Hepatocyte (in vitro differentiated cells): ENCODE results near the gene ANO1.
A peak's percentile ranks its signal among the peaks of the same experiment; 100 is the strongest.

ENCODE experiments used
- EZH2 ChIP-seq: fragments of 200-600 bp; sonication (generic); IDR thresholded peaks from 2 replicates; pipeline ENCODE4 v1.6.1; 2016; ENCODE audit warnings: antibody characterized with exemption, mild to moderate bottlenecking, borderline replicate concordance
- TF ChIP-seq, protein P1 (sequence below): fragments of 200-600 bp; sonication (generic); IDR thresholded peaks from 2 replicates; pipeline ENCODE4 v1.5.1; 2016; ENCODE audit warnings: antibody characterized with exemption, mild to moderate bottlenecking; ENCODE audit not compliant: poor library complexity

DNA sequence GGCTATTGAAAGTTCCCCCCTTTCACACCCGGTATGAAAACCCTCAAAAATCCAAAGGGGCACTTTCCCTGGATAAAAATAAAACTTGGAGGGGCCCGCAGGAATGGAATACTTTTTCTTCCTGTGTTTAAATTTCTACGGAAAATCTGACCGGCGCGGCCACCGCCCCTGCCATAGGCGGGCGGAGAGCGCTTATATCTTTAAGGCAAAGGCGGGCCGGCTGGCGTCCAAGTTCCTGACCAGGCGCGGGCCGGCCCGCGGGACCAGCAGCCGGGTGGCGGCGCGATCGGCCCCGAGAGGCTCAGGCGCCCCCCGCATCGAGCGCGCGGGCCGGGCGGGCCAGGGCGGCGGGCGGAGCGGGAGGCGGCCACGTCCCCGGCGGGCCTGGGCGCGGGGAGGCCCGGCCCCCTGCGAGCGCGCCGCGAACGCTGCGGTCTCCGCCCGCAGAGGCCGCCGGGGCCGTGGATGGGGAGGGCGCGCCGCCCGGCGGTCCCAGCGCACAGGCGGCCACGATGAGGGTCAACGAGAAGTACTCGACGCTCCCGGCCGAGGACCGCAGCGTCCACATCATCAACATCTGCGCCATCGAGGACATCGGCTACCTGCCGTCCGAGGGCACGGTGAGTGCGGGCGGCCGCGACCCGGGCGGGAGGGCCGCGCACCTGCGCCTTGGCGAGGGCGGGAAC, at the start of gene ANO1:
- TF ChIP-seq, protein P1, sequence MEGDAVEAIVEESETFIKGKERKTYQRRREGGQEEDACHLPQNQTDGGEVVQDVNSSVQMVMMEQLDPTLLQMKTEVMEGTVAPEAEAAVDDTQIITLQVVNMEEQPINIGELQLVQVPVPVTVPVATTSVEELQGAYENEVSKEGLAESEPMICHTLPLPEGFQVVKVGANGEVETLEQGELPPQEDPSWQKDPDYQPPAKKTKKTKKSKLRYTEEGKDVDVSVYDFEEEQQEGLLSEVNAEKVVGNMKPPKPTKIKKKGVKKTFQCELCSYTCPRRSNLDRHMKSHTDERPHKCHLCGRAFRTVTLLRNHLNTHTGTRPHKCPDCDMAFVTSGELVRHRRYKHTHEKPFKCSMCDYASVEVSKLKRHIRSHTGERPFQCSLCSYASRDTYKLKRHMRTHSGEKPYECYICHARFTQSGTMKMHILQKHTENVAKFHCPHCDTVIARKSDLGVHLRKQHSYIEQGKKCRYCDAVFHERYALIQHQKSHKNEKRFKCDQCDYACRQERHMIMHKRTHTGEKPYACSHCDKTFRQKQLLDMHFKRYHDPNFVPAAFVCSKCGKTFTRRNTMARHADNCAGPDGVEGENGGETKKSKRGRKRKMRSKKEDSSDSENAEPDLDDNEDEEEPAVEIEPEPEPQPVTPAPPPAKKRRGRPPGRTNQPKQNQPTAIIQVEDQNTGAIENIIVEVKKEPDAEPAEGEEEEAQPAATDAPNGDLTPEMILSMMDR, result peak; percentile 12
- peak; percentile 52 for TF ChIP-seq EZH2
